HEK293 (cell line): ENCODE data around the gene LRRC32.
A peak's percentile ranks its signal among the peaks of the same experiment; 100 is the strongest.

Experiments used
- CTCF ChIA-PET: fragments of 350-600 bp; formaldehyde crosslinking; extraction: SDS; loops from one replicate; lab custom pipeline; 2021; ENCODE audit warnings: antibody characterized with exemption; lab: Yijun Ruan, JAX
- POLR2A ChIA-PET: fragments of 300-600 bp; formaldehyde crosslinking; extraction: SDS; loops from one replicate; lab custom pipeline; 2020; ENCODE audit warnings: antibody characterized with exemption, inconsistent platforms; lab: Yijun Ruan, JAX
- H3K27ac ChIP-seq: fragments of 200-500 bp; sonication (Bioruptor generic); 2 replicates; pipeline ENCODE4 v1.5.1; 2014; ENCODE audit warnings: low read depth, low read length, control low read depth, inconsistent platforms; ENCODE audit errors: extremely low read depth
- H3K36me3 ChIP-seq, 2 experiments: fragments of 200-500 bp in 1 of 2; sonication (Bioruptor generic) in 1 of 2; 1 replicate in 1 of 2; 2 replicates in 1 of 2; pipeline ENCODE4 v1.5.1; 2014 to 2017; ENCODE audit warnings: inconsistent platforms in 2 of 2, low read length in 2 of 2; ENCODE audit not compliant: control insufficient read depth in 2 of 2, insufficient read depth in 1 of 2
- H3K4me1 ChIP-seq: fragments of 200-500 bp; sonication (Bioruptor generic); 2 replicates; pipeline ENCODE4 v1.5.1; 2014; ENCODE audit warnings: mild to moderate bottlenecking, low read length, inconsistent platforms; ENCODE audit not compliant: control insufficient read depth, insufficient read depth
- H3K4me3 ChIP-seq: 2 replicates; pipeline ENCODE4 v1.5.1; 2011; ENCODE audit warnings: low read depth, mild to moderate bottlenecking, control low read depth, low read length, moderate library complexity
- H3K9me3 ChIP-seq: fragments of 200-500 bp; sonication (Bioruptor generic); 2 replicates; pipeline ENCODE4 v1.5.1; 2014; ENCODE audit warnings: low read depth, low read length, inconsistent platforms; ENCODE audit not compliant: control insufficient read depth, insufficient read depth
- BCL11B ChIP-seq: fragments of 450-650 bp; formaldehyde crosslinking; IDR thresholded peaks from 2 replicates; pipeline ENCODE4 v1.5.1; 2016; ENCODE audit warnings: low read depth, missing biosample characterization, missing genetic modification characterization
- CTCF ChIP-seq: fragments of 450-650 bp; formaldehyde crosslinking; IDR thresholded peaks from 2 replicates; pipeline ENCODE4 v1.5.1; 2016; ENCODE audit warnings: missing biosample characterization, missing genetic modification characterization
- EGR2 ChIP-seq: fragments of 450-650 bp; formaldehyde crosslinking; IDR thresholded peaks from 2 replicates; pipeline ENCODE4 v1.5.1; 2016; ENCODE audit warnings: low read depth, missing biosample characterization, missing genetic modification characterization
- HOXA7 ChIP-seq: sonication (generic); formaldehyde crosslinking; IDR thresholded peaks from 2 replicates; pipeline ENCODE4 v1.8.1; 2022; ENCODE audit warnings: missing genetic modification reagents, borderline replicate concordance
- HOXD13 ChIP-seq: sonication (generic); formaldehyde crosslinking; IDR thresholded peaks from 2 replicates; pipeline ENCODE4 v1.8.0; 2022; ENCODE audit warnings: missing genetic modification reagents, borderline replicate concordance
- IKZF3 ChIP-seq: fragments of 450-650 bp; IDR thresholded peaks from 2 replicates; pipeline ENCODE4 v1.5.0; 2018; ENCODE audit warnings: missing biosample characterization, mild to moderate bottlenecking, missing genetic modification characterization, moderate library complexity
- PRDM1 ChIP-seq: fragments of 450-650 bp; formaldehyde crosslinking; IDR thresholded peaks from 2 replicates; pipeline ENCODE4; 2016; ENCODE audit warnings: missing biosample characterization, missing genetic modification characterization
- PRDM10 ChIP-seq: fragments of 450-650 bp; formaldehyde crosslinking; IDR thresholded peaks from 2 replicates; pipeline ENCODE4 v1.5.1; 2016; ENCODE audit warnings: missing biosample characterization, missing genetic modification characterization
- REST ChIP-seq: fragments of 450-650 bp; formaldehyde crosslinking; IDR thresholded peaks from 2 replicates; pipeline ENCODE4 v1.5.1; 2016; ENCODE audit warnings: missing biosample characterization, missing genetic modification characterization
- ZBTB48 ChIP-seq: fragments of 450-650 bp; formaldehyde crosslinking; IDR thresholded peaks from 2 replicates; pipeline ENCODE4 v1.5.1; 2016; ENCODE audit warnings: missing biosample characterization, missing genetic modification characterization
- ZFHX2 ChIP-seq: fragments of 450-650 bp; formaldehyde crosslinking; conservative IDR thresholded peaks from 2 replicates; pipeline ENCODE4 v1.5.1; 2016; ENCODE audit warnings: missing biosample characterization, missing genetic modification characterization
- ZFP69B ChIP-seq: fragments of 450-650 bp; formaldehyde crosslinking; IDR thresholded peaks from 2 replicates; pipeline ENCODE4 v1.5.1; 2016; ENCODE audit warnings: missing biosample characterization, missing genetic modification characterization
- ZNF133 ChIP-seq: fragments of 450-650 bp; formaldehyde crosslinking; IDR thresholded peaks from 2 replicates; pipeline ENCODE4 v1.5.1; 2016; ENCODE audit warnings: missing biosample characterization, missing genetic modification characterization
- ZNF221 ChIP-seq: fragments of 450-650 bp; formaldehyde crosslinking; IDR thresholded peaks from 2 replicates; pipeline ENCODE4 v1.5.1; 2017; ENCODE audit warnings: missing biosample characterization, missing genetic modification characterization, borderline replicate concordance
- ZNF223 ChIP-seq: fragments of 450-650 bp; formaldehyde crosslinking; IDR thresholded peaks from 2 replicates; pipeline ENCODE4 v1.5.1; 2016; ENCODE audit warnings: missing biosample characterization, missing genetic modification characterization
- ZNF23 ChIP-seq: fragments of 450-650 bp; formaldehyde crosslinking; IDR thresholded peaks from 2 replicates; pipeline ENCODE4 v1.5.1; 2016; ENCODE audit warnings: missing biosample characterization, missing genetic modification characterization, borderline replicate concordance
- ZNF335 ChIP-seq: fragments of 450-650 bp; formaldehyde crosslinking; conservative IDR thresholded peaks from 2 replicates; pipeline ENCODE4 v1.5.1; 2016; ENCODE audit warnings: missing biosample characterization, missing genetic modification characterization
- ZNF354C ChIP-seq: fragments of 450-650 bp; formaldehyde crosslinking; IDR thresholded peaks from 2 replicates; pipeline ENCODE4 v1.5.1; 2016; ENCODE audit warnings: missing biosample characterization, missing genetic modification characterization, low read depth, borderline replicate concordance
- ZNF548 ChIP-seq: fragments of 450-650 bp; formaldehyde crosslinking; IDR thresholded peaks from 2 replicates; pipeline ENCODE4 v1.5.1; 2016; ENCODE audit warnings: missing biosample characterization, missing genetic modification characterization
- ZNF580 ChIP-seq: fragments of 450-650 bp; formaldehyde crosslinking; IDR thresholded peaks from 2 replicates; pipeline ENCODE4 v1.5.1; 2016; ENCODE audit warnings: missing biosample characterization, missing genetic modification characterization
- ZNF768 ChIP-seq: fragments of 450-650 bp; formaldehyde crosslinking; IDR thresholded peaks from 2 replicates; pipeline ENCODE4 v1.5.1; 2018; ENCODE audit warnings: missing biosample characterization, mild to moderate bottlenecking, missing genetic modification characterization
- ZNF776 ChIP-seq: fragments of 450-650 bp; formaldehyde crosslinking; IDR thresholded peaks from 2 replicates; pipeline ENCODE4 v1.5.0; 2017; ENCODE audit warnings: missing biosample characterization, missing genetic modification characterization, borderline replicate concordance
- ZNF830 ChIP-seq: fragments of 450-650 bp; IDR thresholded peaks from 2 replicates; pipeline ENCODE4 v1.5.0; 2018; ENCODE audit warnings: missing biosample characterization, missing genetic modification characterization, low read depth, mild to moderate bottlenecking, moderate library complexity
- ZNF837 ChIP-seq: fragments of 450-650 bp; formaldehyde crosslinking; IDR thresholded peaks from 2 replicates; pipeline ENCODE4 v1.5.1; 2016; ENCODE audit warnings: missing biosample characterization, missing genetic modification characterization

LRRC32 gene

GRCh38 chr11:76655501-76656049 is 15.0 kb downstream of the LRRC32 start:
- no peaks in the 10 kb centered on the region for H3K36me3 ChIP-seq
- TF ChIP-seq ZNF776 (no peak), BCL11B (tag by site-specific recombination) (no peak), ZNF133 (tag by site-specific recombination) (no peak), ZNF223 (tag by site-specific recombination) (no peak), ZFP69B (tag by site-specific recombination) (no peak), HOXD13 (CRISPR knock-in tag) (no peak), ZNF548 (no peak), ZNF837 (tag by site-specific recombination) (no peak), ZNF23 (tag by site-specific recombination) (no peak), ZNF354C (tag by site-specific recombination) (no peak), CTCF (tag by site-specific recombination) (no peak), HOXA7 (no peak), ZNF830 (no peak)
- TF ChIP-seq, all 188 proteins: peak for 0
- Histone ChIP-seq H3K27ac (no peak overlapping the region), H3K4me1 (no peaks in the 10 kb centered on the region), H3K4me3 (no peak overlapping the region), H3K9me3 (no peaks in the 10 kb centered on the region)
- CTCF ChIA-PET: no interaction called here
- POLR2A ChIA-PET: interaction anchor here (0.6 kb wide), 1 partner anchor 1879 kb away, joined by 6 read pairs; no protein-coding TSS in a partner anchor

- 0 out of 2 replicates have a peak, but pooled peaks have one; percentile 35 for TF ChIP-seq ZFHX2 (tag by site-specific recombination)
- peak; percentile 47 for TF ChIP-seq EGR2
- no peak for TF ChIP-seq ZBTB48
- H3K9me3 ChIP-seq: no peaks in the 10 kb centered on the region
- POLR2A ChIA-PET: no interaction called here
- no peaks in the 10 kb centered on the region for H3K4me1 ChIP-seq
- H3K27ac ChIP-seq: no peak overlapping the region
- CTCF ChIA-PET: interaction anchor here (0.7 kb wide), 1 partner anchor 94 kb away, joined by 3 read pairs; no protein-coding TSS in a partner anchor
- no peaks in the 10 kb centered on the region for H3K36me3 ChIP-seq
- H3K4me3 ChIP-seq: no peak overlapping the region
These were observed 15.6 kb downstream of the LRRC32 start for GRCh38 chr11:76654980-76655379.

- Histone ChIP-seq H3K4me3 (no peak overlapping the region), H3K36me3 (no peaks in the 10 kb centered on the region), H3K27ac (no peak overlapping the region), H3K9me3 (no peaks in the 10 kb centered on the region), H3K4me1 (no peaks in the 10 kb centered on the region)
- ChIA-PET CTCF (interaction anchor here (0.6 to 0.7 kb wide), 2 partner anchors 94 to 105 kb away, joined by 3 read pairs; no protein-coding TSS in a partner anchor), POLR2A (no interaction called here)
- TF ChIP-seq REST (no peak), ZNF837 (tag by site-specific recombination) (no peak), PRDM10 (tag by site-specific recombination) (no peak), PRDM1 (tag by site-specific recombination) (no peak), ZNF221 (tag by site-specific recombination) (no peak), ZNF768 (tag by site-specific recombination) (no peak), ZNF580 (tag by site-specific recombination) (no peak), ZNF335 (no peak), IKZF3 (tag by site-specific recombination) (no peak)
These were observed 16.2 kb downstream of the LRRC32 start for GRCh38 chr11:76654298-76654851.
